ENCODE data around the gene SENP6. TPM values are rescaled to one million over a fixed set of nuclear protein-coding genes. Genes with fewer than 3 reads are reported as not detected.

Gene SENP6
- total and polyA plus RNA-seq, 9 of the 15 experiments (the other 6 are each of a cell fraction or from before 2014, with no cell fraction given): 11.1 to 79.4 (median 46.8) TPM

GRCh38 chr6:75601304-75602245 is at the start of gene SENP6 (continued):
- no peak for TF ChIP-seq DEAF1 (CRISPR knock-in tag; IDR thresholded peaks at IDR 0.05)
- TF ChIP-seq SFPQ (IDR thresholded peaks at IDR 0.05; ENCODE audit: low read depth, low read length): no peak
- TF ChIP-seq ZNF253 (CRISPR knock-in tag; conservative IDR thresholded peaks at IDR 0.05): no peak
- no peak for TF ChIP-seq OTX1 (CRISPR knock-in tag; IDR thresholded peaks at IDR 0.05)
- no peak; the same call in 1 of the 2 replicates for TF ChIP-seq E2F1 (CRISPR knock-in tag; IDR thresholded peaks at IDR 0.05)
- TF ChIP-seq SMARCA5 (IDR thresholded peaks at IDR 0.05): no peak
- no peak for TF ChIP-seq CEBPZ (IDR thresholded peaks at IDR 0.05; ENCODE audit: borderline replicate concordance, low read depth, low read length)
- no peak for TF ChIP-seq ZNF134 (CRISPR knock-in tag; conservative IDR thresholded peaks at IDR 0.05)
- TF ChIP-seq ELK1 (CRISPR knock-in tag; IDR thresholded peaks at IDR 0.05): no peak
- no peak for TF ChIP-seq THRB (CRISPR knock-in tag; conservative IDR thresholded peaks at IDR 0.05)
- peak; percentile 86 for TF ChIP-seq KDM5B (IDR thresholded peaks at IDR 0.05; ENCODE audit: insufficient replicate concordance, low read depth, low read length)
- TF ChIP-seq BCOR (IDR thresholded peaks at IDR 0.05): no peak
- TF ChIP-seq SP1 (CRISPR knock-in tag; IDR thresholded peaks at IDR 0.05): peak; percentile 27; the same call in 1 of the 2 replicates
- 0 out of 2 replicates have a peak, but pooled peaks have one; percentile 84 for TF ChIP-seq KAT7 (CRISPR knock-in tag; IDR thresholded peaks at IDR 0.05; ENCODE audit: borderline replicate concordance)
- no peak for TF ChIP-seq PYGO2 (tag; IDR thresholded peaks at IDR 0.05)

All from K562 (cell line).